Panc1 (cell line): Measurements from ENCODE around the gene MAP4K2. TPM values are rescaled to one million over a fixed set of nuclear protein-coding genes. Genes with fewer than 3 reads are reported as not detected.

Source experiments
- ATAC-seq: fragments of 200-7000 bp; cut with Tn5 transposase; 2 replicates; pipeline ENCODE4 v1.9.1; 2020; ENCODE audit warnings: mild to moderate bottlenecking, moderate library complexity
- BruUV-seq: library from RNA; stranded (reverse); fragments of 400-500 nt; replicated peaks from 2 replicates; lab custom pipeline; 2021; lab: Mats Ljungman, UMichigan
- CTCF ChIA-PET: fragments of 300-600 bp; sonication (Branson Sonifier 250); formaldehyde crosslinking; loops from one replicate; lab custom pipeline; 2022; ENCODE audit warnings: antibody characterized with exemption; lab: Charles Lee
- POLR2A ChIA-PET: fragments of 300-600 bp; sonication (Branson Sonifier 250); formaldehyde crosslinking; loops from one replicate; lab custom pipeline; 2022; ENCODE audit warnings: antibody characterized with exemption; lab: Charles Lee
- DNase-seq: peaks from one replicate; pipeline ENCODE4 v3.0.0-alpha.2; 2010; ENCODE audit warnings: low read depth, low spot score
- H3K27ac ChIP-seq: 2 replicates; pipeline ENCODE4 v1.5.1; 2011; ENCODE audit warnings: mild to moderate bottlenecking, low read length, inconsistent platforms
- H3K27me3 ChIP-seq: fragments of 200-500 bp; sonication (Bioruptor generic); 2 replicates; pipeline ENCODE4 v1.6.0; 2014; ENCODE audit warnings: low read length, inconsistent platforms; ENCODE audit not compliant: control insufficient read depth, insufficient read depth
- H3K36me3 ChIP-seq: fragments of 200-500 bp; sonication (Bioruptor generic); 2 replicates; pipeline ENCODE4 v1.5.1; 2014; ENCODE audit warnings: inconsistent platforms, mild to moderate bottlenecking, low read length, moderate library complexity; ENCODE audit not compliant: control insufficient read depth, insufficient read depth
- H3K4me1 ChIP-seq: 2 replicates; pipeline ENCODE4 v1.5.1; 2011; ENCODE audit warnings: inconsistent platforms, mild to moderate bottlenecking, low read length, moderate library complexity; ENCODE audit not compliant: control insufficient read depth, insufficient read depth
- H3K4me3 ChIP-seq, 2 experiments: 2 replicates each; pipeline ENCODE4 v1.5.1; 2011 to 2012; ENCODE audit warnings: low read depth in 2 of 2, low read length in 2 of 2, mild to moderate bottlenecking in 2 of 2, inconsistent platforms in 1 of 2, moderate library complexity in 1 of 2
- H3K9me3 ChIP-seq: fragments of 200-500 bp; sonication (Bioruptor generic); 2 replicates; pipeline ENCODE4 v1.5.1; 2014; ENCODE audit warnings: low read depth, mild to moderate bottlenecking, inconsistent platforms, low read length, moderate library complexity; ENCODE audit not compliant: control insufficient read depth, insufficient read depth
- CTCF ChIP-seq: fragments of 450-650 bp; IDR thresholded peaks from 2 replicates; pipeline ENCODE4 v1.5.1; 2017; ENCODE audit warnings: mild to moderate bottlenecking
- POLR2AphosphoS5 ChIP-seq: IDR thresholded peaks from 2 replicates; pipeline ENCODE4 v1.6.1; 2012; ENCODE audit warnings: mild to moderate bottlenecking, low read depth, low read length, moderate library complexity
- REST ChIP-seq, 2 experiments: IDR thresholded peaks; 2 replicates each; pipeline ENCODE4 v1.6.1; 2011 to 2012; ENCODE audit warnings: low read depth in 2 of 2, control low read depth in 1 of 2, low read length in 1 of 2, mild to moderate bottlenecking in 1 of 2, moderate library complexity in 1 of 2; ENCODE audit not compliant: insufficient read depth in 1 of 2
- SIN3A ChIP-seq: IDR thresholded peaks from 2 replicates; pipeline ENCODE4 v1.6.1; 2012; ENCODE audit warnings: low read depth, mild to moderate bottlenecking, low read length, moderate library complexity, borderline replicate concordance; ENCODE audit not compliant: insufficient read depth
- TCF7L2 ChIP-seq: IDR thresholded peaks from 2 replicates; pipeline ENCODE4 v1.6.1; 2011; ENCODE audit warnings: mild to moderate bottlenecking, low read depth, low read length, inconsistent platforms
- in situ Hi-C: cut with HindIII; loops from 2 replicates; pipeline ENCODE4 v1.10.0; 2016; ENCODE audit warnings: low sequenced_read_pairs, low pct_unique_long_range_greater_than_20kb
- intact Hi-C: fragments of 100-400 bp; cut with micrococcal nuclease; formaldehyde crosslinking; loops from one replicate; pipeline ENCODE4 v1.10.0; 2022; ENCODE audit not compliant: unreplicated experiment
- total RNA-seq: library from RNA; stranded (reverse); gene quantifications from one replicate; pipeline ENCODE4 v1.2.1, GENCODE V29; 2021; ENCODE audit not compliant: unreplicated experiment

Gene MAP4K2
- total RNA-seq, 1 experiment from 2014 or later = 46.4 TPM

DNA sequence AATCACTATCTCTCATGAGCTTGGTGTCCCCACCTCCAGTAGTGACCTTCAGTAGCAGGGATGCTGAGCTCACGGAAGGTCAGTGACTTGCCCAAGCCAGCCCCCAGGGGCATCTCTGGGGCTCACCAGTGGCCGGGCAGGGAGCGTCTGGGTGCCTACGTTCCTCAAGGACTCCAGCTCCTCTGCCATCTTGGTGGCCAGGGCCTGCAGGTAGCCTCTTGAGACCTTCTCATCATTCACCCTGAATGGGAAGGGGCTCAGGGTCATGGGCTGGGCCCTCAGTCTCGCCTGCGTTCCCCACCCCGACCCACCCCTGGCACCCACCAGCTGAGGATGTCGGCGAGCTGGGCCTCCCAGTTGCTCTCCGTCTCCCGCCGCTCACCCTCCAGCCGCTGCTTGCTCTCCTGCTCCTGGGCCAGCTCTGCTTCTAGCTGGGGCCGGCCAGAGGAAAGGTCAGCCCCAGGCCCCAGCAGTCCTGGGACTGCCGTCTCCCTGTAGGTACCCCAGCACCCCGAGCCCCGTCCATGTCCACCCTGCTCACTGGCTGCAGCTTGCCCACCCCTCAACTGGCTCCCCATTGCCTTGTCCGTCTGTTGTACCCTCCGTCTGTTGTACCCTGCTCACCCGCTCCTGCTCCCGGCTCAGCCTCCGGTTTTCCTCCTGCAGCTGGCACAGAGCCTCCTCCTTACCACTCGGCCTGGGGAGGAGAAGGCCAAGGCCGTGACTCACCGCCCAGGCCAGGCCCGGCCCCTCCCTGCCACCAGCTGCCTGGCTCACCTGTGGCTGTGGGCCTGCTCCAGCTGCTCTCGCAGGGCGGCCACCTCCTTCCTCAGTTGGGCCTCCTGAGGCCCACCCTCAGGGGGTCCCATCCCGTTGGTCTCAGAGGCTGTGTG lies 32.0 kb upstream of the MAP4K2 start:
- ATAC-seq = peak; percentile 89

More for the DNA sequence above, 32.0 kb upstream of the MAP4K2 start:
- Histone ChIP-seq H3K4me3 (no peak overlapping the region), H3K27me3 (no peaks in the 10 kb centered on the region), H3K9me3 (no peaks in the 10 kb centered on the region), H3K27ac (peak overlapping the region; percentile 59; the same call in 1 of the 2 replicates), H3K4me1 (peaks cover 18% of the 10 kb centered on the region), H3K36me3 (no peaks in the 10 kb centered on the region)
- BruUV-seq = no TSS peak
- POLR2A ChIA-PET = interaction anchor here (0.6 to 1.1 kb wide), 3 partner anchors 19 to 31 kb away, joined by 3 to 8 read pairs (median 4); no protein-coding TSS in a partner anchor
- no peak for TF ChIP-seq REST (IDR thresholded peaks at IDR 0.05; ENCODE audit: insufficient read depth in 1 of 2, low read depth in 2 of 2, low read length in 1 of 2)
- TF ChIP-seq POLR2AphosphoS5 = no peak
- no peak for TF ChIP-seq TCF7L2
- no peak for TF ChIP-seq SIN3A
- TF ChIP-seq CTCF = no peak
- CTCF ChIA-PET = interaction anchor here (0.5 to 1.5 kb wide), 2 partner anchors 9 to 288 kb away, joined by 3 to 6 read pairs; partner anchors contain the start of gene CDC42BPG
- intact Hi-C loops (no loop called here), in situ Hi-C loops (no loop called here)
- DNase-seq = no peak
